HepG2 (cell line): ENCODE data around the gene LY6G5B. TPM values are rescaled to one million over a fixed set of nuclear protein-coding genes. Genes with fewer than 3 reads are reported as not detected.
A peak's percentile ranks its signal among the peaks of the same experiment; 100 is the strongest.

Source experiments
- CBX5 ChIP-seq: sonication (generic); formaldehyde crosslinking; IDR thresholded peaks from 2 replicates; pipeline ENCODE4 v1.4.0; 2020; ENCODE audit warnings: missing genetic modification reagents, borderline replicate concordance
- CEBPB ChIP-seq: IDR thresholded peaks from 2 replicates; pipeline ENCODE4 v1.6.1; 2011; ENCODE audit warnings: low read depth, low read length, improper control_type of control experiment, borderline replicate concordance
- CHD4 ChIP-seq: fragments of 200-600 bp; sonication (generic); IDR thresholded peaks from 2 replicates; pipeline ENCODE4 v1.7.0; 2017; ENCODE audit warnings: mild to moderate bottlenecking, low read length, borderline replicate concordance
- DNMT1 ChIP-seq: sonication (generic); formaldehyde crosslinking; IDR thresholded peaks from 2 replicates; pipeline ENCODE4 v1.5.1; 2020; ENCODE audit warnings: mild to moderate bottlenecking, missing genetic modification reagents
- FOXA1 ChIP-seq, 2 experiments: fragments of 450-650 bp in 1 of 2; sonication (generic) in 1 of 2; formaldehyde crosslinking in 1 of 2; IDR thresholded peaks; 2 replicates each; pipeline versions ENCODE4 v1.4.0 to v1.6.1; 2016 to 2020; ENCODE audit warnings: missing genetic modification reagents in 1 of 2
- GABPA ChIP-seq, 2 experiments: IDR thresholded peaks; 2 replicates each; pipeline ENCODE4 v1.6.1; 2011 to 2016; ENCODE audit warnings: low read depth in 2 of 2, low read length in 1 of 2, missing biosample characterization in 1 of 2, missing genetic modification characterization in 1 of 2
- HMGXB3 ChIP-seq: sonication (generic); formaldehyde crosslinking; IDR thresholded peaks from 2 replicates; pipeline ENCODE4 v1.4.0; 2020; ENCODE audit warnings: missing genetic modification reagents, borderline replicate concordance
- KAT7 ChIP-seq: IDR thresholded peaks from 2 replicates; pipeline ENCODE4 v1.6.1; 2018; ENCODE audit warnings: borderline replicate concordance, missing compliant biosample characterization
- NFATC3 ChIP-seq: sonication (generic); formaldehyde crosslinking; IDR thresholded peaks from 2 replicates; pipeline ENCODE4 v1.5.1; 2020; ENCODE audit warnings: mild to moderate bottlenecking, missing genetic modification reagents
- RELA ChIP-seq: sonication (generic); formaldehyde crosslinking; IDR thresholded peaks from 2 replicates; pipeline ENCODE4 v1.4.0; 2020; ENCODE audit warnings: missing genetic modification reagents
- RNF219 ChIP-seq: sonication (generic); formaldehyde crosslinking; IDR thresholded peaks from 2 replicates; pipeline ENCODE4 v1.5.0; 2020; ENCODE audit warnings: mild to moderate bottlenecking, missing genetic modification reagents
- SIX1 ChIP-seq: sonication (generic); formaldehyde crosslinking; IDR thresholded peaks from 2 replicates; pipeline ENCODE4 v1.4.0; 2020; ENCODE audit warnings: missing genetic modification reagents, borderline replicate concordance
- SMC3 ChIP-seq: IDR thresholded peaks from 2 replicates; pipeline ENCODE4 v1.6.1; 2011; ENCODE audit warnings: low read length, improper control_type of control experiment
- TAF1 ChIP-seq: sonication (generic); formaldehyde crosslinking; IDR thresholded peaks from 2 replicates; pipeline ENCODE4 v1.4.0; 2020; ENCODE audit warnings: missing genetic modification reagents
- TBX3 ChIP-seq: fragments of 450-650 bp; IDR thresholded peaks from 2 replicates; pipeline ENCODE4 v1.6.1; 2017; ENCODE audit warnings: antibody characterized with exemption, mild to moderate bottlenecking, inconsistent platforms, borderline replicate concordance
- ZFP1 ChIP-seq: IDR thresholded peaks from 2 replicates; pipeline ENCODE4 v1.6.1; 2016
- ZNF180 ChIP-seq: sonication (generic); formaldehyde crosslinking; IDR thresholded peaks from 2 replicates; pipeline ENCODE4 v1.4.0; 2020; ENCODE audit warnings: low read depth, missing genetic modification reagents, borderline replicate concordance
- ZNF280B ChIP-seq: sonication (generic); formaldehyde crosslinking; IDR thresholded peaks from 2 replicates; pipeline ENCODE4 v1.5.0; 2020; ENCODE audit warnings: missing genetic modification reagents, mild to moderate bottlenecking, borderline replicate concordance
- ZNF740 ChIP-seq: sonication (generic); formaldehyde crosslinking; IDR thresholded peaks from 2 replicates; pipeline ENCODE4 v1.4.0; 2020; ENCODE audit warnings: missing genetic modification reagents
- polyA plus RNA-seq, 8 experiments: library from polyadenylated mRNA; depleted of rRNA in 3 of 8; stranded (reverse) in 7 of 8; unstranded in 1 of 8; fragments of >200 nt; fragmentation: Illumina TruSeq in 4 of 8; extraction: Trizol in 4 of 8; gene quantifications; 2 replicates each; pipeline versions ENCODE4 v1.2.1 to v1.2.3, GENCODE V29; 2011 to 2016; ENCODE audit warnings: low read depth in 4 of 8, missing spikeins in 1 of 8, mixed read lengths in 1 of 8; ENCODE audit not compliant: insufficient read depth in 1 of 8
- total RNA-seq, 5 experiments: library from RNA; depleted of rRNA; stranded (reverse); fragments of >200 nt; fragmentation: Illumina TruSeq; extraction: Trizol; gene quantifications; 2 replicates each; pipeline ENCODE4 v1.2.3, GENCODE V29; 2016; ENCODE audit warnings: low read depth in 1 of 5

Gene LY6G5B
- total and polyA plus RNA-seq, 2 of the 13 experiments (the other 11 are each of a cell fraction or from before 2014, with no cell fraction given): 7.8 to 15.7 TPM

GRCh38 chr6:31620586-31621319, 49.0 kb upstream of the LY6G5B start, which contains the start of gene PRRC2A (continued):
- no peak; the same call in 1 of the 2 replicates for TF ChIP-seq HMGXB3 (CRISPR knock-in tag)
- TF ChIP-seq SIX1 (CRISPR knock-in tag): no peak
- TF ChIP-seq CBX5 (CRISPR knock-in tag): peak; percentile 42; the same call in 1 of the 2 replicates
- TF ChIP-seq SMC3: no peak
- TF ChIP-seq NFATC3 (CRISPR knock-in tag): no peak
- no peak for TF ChIP-seq ZFP1 (CRISPR knock-in tag)
- no peak for TF ChIP-seq CEBPB
- TF ChIP-seq RNF219 (CRISPR knock-in tag): 0 out of 2 replicates have a peak, but pooled peaks have one; percentile 8
- TF ChIP-seq FOXA1 (IDR thresholded peaks at IDR 0.05): no peak
- TF ChIP-seq FOXA1 (CRISPR knock-in tag; IDR thresholded peaks at IDR 0.05): no peak
- TF ChIP-seq CHD4: no peak
- TF ChIP-seq TBX3: peak; percentile 56; the same call in 1 of the 2 replicates
- peak; percentile 78 for TF ChIP-seq TAF1 (CRISPR knock-in tag)
- no peak for TF ChIP-seq RELA (CRISPR knock-in tag)
- peak; percentile 85; the same call in 1 of the 2 replicates for TF ChIP-seq ZNF280B
- no peak for TF ChIP-seq GABPA (IDR thresholded peaks at IDR 0.05; ENCODE audit: low read depth, low read length)
- TF ChIP-seq GABPA (CRISPR knock-in tag; IDR thresholded peaks at IDR 0.05; ENCODE audit: low read depth): 0 out of 2 replicates have a peak, but pooled peaks have one; percentile 11
- no peak; the same call in 1 of the 2 replicates for TF ChIP-seq DNMT1 (CRISPR knock-in tag)
- TF ChIP-seq KAT7 (CRISPR knock-in tag): no peak; the same call in 1 of the 2 replicates
- no peak for TF ChIP-seq ZNF180 (CRISPR knock-in tag)
- peak; percentile 33; the same call in 1 of the 2 replicates for TF ChIP-seq ZNF740 (CRISPR knock-in tag)
